Lung (tissue), 12 donors: ENCODE data around the gene DPP9. TPM values are rescaled to one million over a fixed set of nuclear protein-coding genes. Genes with fewer than 3 reads are reported as not detected.

ENCODE experiments used
- ATAC-seq: fragments of 200-7000 bp; cut with Tn5 transposase; one replicate; pipeline ENCODE4 v1.9.1; 2020; ENCODE audit warnings: moderate number of reproducible peaks; ENCODE audit not compliant: insufficient read depth, low FRiP score
- DNase-seq, 3 donors: peaks; one replicate each; pipeline ENCODE4 v3.0.0-alpha.2; 2013 to 2017
- H3K27ac ChIP-seq, 2 donors: one replicate each; pipeline ENCODE4 v1.5.1; 2013; ENCODE audit warnings: mild to moderate bottlenecking in 2 of 2, moderate library complexity in 2 of 2, control low read depth in 1 of 2, inconsistent platforms in 1 of 2, low read depth in 1 of 2, low read length in 1 of 2
- H3K27me3 ChIP-seq, 3 donors: one replicate each; pipeline ENCODE4 v1.5.1; 2013; ENCODE audit warnings: low read length in 2 of 3; ENCODE audit not compliant: control insufficient read depth in 3 of 3, insufficient read depth in 3 of 3
- H3K36me3 ChIP-seq, 4 donors: one replicate each; pipeline ENCODE4 v1.5.1; 2013; ENCODE audit warnings: low read length in 4 of 4, mild to moderate bottlenecking in 1 of 4, moderate library complexity in 1 of 4; ENCODE audit not compliant: control insufficient read depth in 4 of 4, insufficient read depth in 4 of 4
- H3K4me1 ChIP-seq, 5 donors: one replicate each; pipeline ENCODE4 v1.5.1; 2013; ENCODE audit warnings: low read length in 5 of 5, mild to moderate bottlenecking in 2 of 5, moderate library complexity in 1 of 5; ENCODE audit not compliant: control insufficient read depth in 5 of 5, insufficient read depth in 5 of 5
- H3K4me3 ChIP-seq: one replicate; pipeline ENCODE4 v1.5.1; 2013; ENCODE audit warnings: mild to moderate bottlenecking, control low read depth, moderate library complexity
- H3K9ac ChIP-seq, 2 donors: one replicate each; pipeline ENCODE4 v1.5.1; 2013; ENCODE audit warnings: low read length in 2 of 2, control low read depth in 1 of 2; ENCODE audit not compliant: insufficient read depth in 1 of 2
- H3K9me3 ChIP-seq, 4 donors: one replicate each; pipeline ENCODE4 v1.5.1; 2013; ENCODE audit warnings: low read length in 3 of 4, mild to moderate bottlenecking in 1 of 4, moderate library complexity in 1 of 4; ENCODE audit not compliant: control insufficient read depth in 4 of 4, insufficient read depth in 3 of 4
- WGBS, 2 donors: extraction: QIAGEN DNeasy Blood & Tissue Kit; methylation state at CpG; one replicate each; pipeline ENCODE4 v1.1.7; 2013; 5-methylcytosine and 5-hydroxymethylcytosine counted together
- polyA plus RNA-seq, 2 donors: library from polyadenylated mRNA; stranded (reverse); fragments of 200-250 nt; gene quantifications; one replicate each; pipeline ENCODE4 v1.2.1, GENCODE V29; 2013
- total RNA-seq, 2 donors: library from RNA; depleted of rRNA in 1 of 2; stranded (reverse); fragments of >200 nt in 1 of 2; gene quantifications; one replicate each; pipeline ENCODE4 v1.2.1, GENCODE V29; 2014 to 2021
- TF ChIP-seq, protein P1 (sequence below): IDR thresholded peaks from 2 replicates; pipeline ENCODE4 v1.5.1; 2012; ENCODE audit warnings: mild to moderate bottlenecking; ENCODE audit errors: control extremely low read depth, extremely low read depth
- donor health status: control.
- donor health status: control.
- donor health status: Bipolar disorder and iron deficiency.
- donor health status: healthy.
- donor health status: DM: yes; HTN: yes; CAD: no.

Gene DPP9
- total and polyA plus RNA-seq, 4 donors: 33.2 to 95.5 (median 43.9) TPM

DNA sequence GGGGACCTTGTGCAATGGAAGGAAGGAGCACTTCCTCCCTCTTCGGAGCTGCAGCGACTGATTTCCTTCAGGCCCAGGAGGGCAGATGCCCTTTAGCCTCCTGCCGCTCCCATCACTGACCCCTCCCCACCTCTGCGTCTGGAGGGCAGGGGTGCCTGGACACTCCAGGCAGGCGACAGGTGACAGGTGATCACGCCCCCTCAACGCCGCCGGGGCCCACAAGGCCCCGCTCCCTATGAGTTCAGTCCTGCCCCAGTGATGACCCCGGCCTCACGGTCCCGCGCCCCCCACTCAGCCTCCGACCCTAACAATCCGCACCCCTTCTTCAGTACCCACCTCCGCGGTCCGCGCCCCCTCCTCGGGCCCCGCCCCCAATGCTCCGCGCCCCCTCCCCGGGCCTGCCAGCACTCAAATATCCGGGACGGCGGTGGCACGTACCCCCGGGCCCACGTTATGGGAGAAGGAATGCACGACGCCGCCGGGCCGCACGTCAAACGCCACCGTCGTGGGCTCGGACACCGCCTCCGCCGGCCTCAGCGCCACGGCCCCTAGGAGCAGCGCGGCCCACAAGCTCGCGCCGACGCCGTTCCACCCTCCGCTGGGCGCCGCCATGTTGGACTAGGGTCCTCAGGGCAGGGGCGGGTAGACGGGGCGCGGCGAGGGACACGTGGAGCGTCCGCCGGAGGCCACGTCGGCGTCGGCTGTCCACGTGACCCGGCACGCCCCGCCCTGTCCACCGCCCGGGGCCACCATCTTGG, 53.7 kb downstream of the DPP9 start, which contains the start of gene MYDGF:
Gene MYDGF, minus strand, starts transcription at position 620 of the 758 bp plus-strand sequence. Its CDS starts 8 bp downstream, at position 612.
- 0% methylated on average over 64 to 75 of the region's 75 CpGs for WGBS, 2 donors
- Histone ChIP-seq H3K27ac (peak within 1 kb of the TSS; percentile 65 to 78), H3K27me3 (no peaks in the 10 kb centered on the region), H3K9me3 (no peaks in the 10 kb centered on the region), H3K9ac (peak within 1 kb of the TSS; percentile 69 to 75), H3K36me3 (peaks cover 0 to 20% (median 8%) of the 10 kb centered on the region in 4 donors), H3K4me3 (peak within 1 kb of the TSS; percentile 99), H3K4me1 (peaks cover 4 to 5% (median 4%) of the 10 kb centered on the region in 5 donors)
- ATAC-seq (peak; percentile 99), DNase-seq (peak; percentile 88 to 92 (median 92))
- TF ChIP-seq, protein P1, sequence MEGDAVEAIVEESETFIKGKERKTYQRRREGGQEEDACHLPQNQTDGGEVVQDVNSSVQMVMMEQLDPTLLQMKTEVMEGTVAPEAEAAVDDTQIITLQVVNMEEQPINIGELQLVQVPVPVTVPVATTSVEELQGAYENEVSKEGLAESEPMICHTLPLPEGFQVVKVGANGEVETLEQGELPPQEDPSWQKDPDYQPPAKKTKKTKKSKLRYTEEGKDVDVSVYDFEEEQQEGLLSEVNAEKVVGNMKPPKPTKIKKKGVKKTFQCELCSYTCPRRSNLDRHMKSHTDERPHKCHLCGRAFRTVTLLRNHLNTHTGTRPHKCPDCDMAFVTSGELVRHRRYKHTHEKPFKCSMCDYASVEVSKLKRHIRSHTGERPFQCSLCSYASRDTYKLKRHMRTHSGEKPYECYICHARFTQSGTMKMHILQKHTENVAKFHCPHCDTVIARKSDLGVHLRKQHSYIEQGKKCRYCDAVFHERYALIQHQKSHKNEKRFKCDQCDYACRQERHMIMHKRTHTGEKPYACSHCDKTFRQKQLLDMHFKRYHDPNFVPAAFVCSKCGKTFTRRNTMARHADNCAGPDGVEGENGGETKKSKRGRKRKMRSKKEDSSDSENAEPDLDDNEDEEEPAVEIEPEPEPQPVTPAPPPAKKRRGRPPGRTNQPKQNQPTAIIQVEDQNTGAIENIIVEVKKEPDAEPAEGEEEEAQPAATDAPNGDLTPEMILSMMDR: no peak

DNA sequence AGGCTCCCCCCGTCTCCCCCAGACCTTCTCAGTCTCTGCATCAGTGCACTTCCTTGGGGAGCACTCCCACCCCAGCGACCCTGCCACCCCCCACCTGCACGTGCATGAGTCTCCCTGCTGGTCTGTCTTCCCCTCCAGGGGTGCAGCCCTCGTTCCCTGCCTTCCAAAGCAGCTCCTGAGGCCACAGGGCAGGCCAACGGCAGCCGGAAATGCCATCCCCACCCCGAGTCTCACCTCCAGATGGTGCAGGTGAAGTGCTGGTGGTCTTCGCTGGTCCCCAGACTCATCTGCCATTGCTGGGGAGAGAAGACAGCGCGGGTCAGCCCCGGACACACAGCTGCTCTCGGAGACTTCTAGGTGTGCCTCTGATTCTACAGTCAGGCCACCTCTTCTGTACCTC, 59.0 kb downstream of the DPP9 start:
- peaks cover 0 to 2% (median 0%) of the 10 kb centered on the region in 4 donors for H3K9me3 ChIP-seq
- no peak for DNase-seq
- no peak for ATAC-seq
- peaks cover 14 to 60% (median 23%) of the 10 kb centered on the region in 4 donors for H3K36me3 ChIP-seq
- H3K4me1 ChIP-seq: peaks cover 4 to 5% (median 4%) of the 10 kb centered on the region in 5 donors
- no peaks in the 10 kb centered on the region for H3K27me3 ChIP-seq
- TF ChIP-seq, protein P1: no peak
- H3K9ac ChIP-seq: no peak overlapping the region
- no peak overlapping the region for H3K27ac ChIP-seq
- WGBS, 2 donors: 95 to 96% methylated on average over 12 of the region's 12 CpGs
- H3K4me3 ChIP-seq: no peak overlapping the region

DNA sequence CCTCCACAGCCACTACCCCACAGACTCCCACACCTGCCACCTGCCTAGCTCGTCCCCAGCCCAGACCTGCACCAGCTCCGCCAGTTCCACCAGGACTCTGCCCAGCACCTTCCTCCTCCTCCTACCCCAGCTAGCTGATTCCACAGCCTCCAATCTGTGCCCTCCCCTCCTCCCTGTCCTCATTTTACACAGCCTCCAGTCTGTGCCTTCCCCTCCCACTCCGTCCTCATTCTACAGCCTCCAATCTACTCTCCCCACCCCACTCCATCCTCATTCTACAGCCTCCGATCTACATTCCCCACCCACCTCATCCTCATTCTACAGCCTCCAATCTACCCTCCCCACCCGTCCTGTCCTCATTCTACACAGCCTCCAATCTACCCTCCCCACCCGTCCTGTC, 60.8 kb downstream of the DPP9 start:
- Histone ChIP-seq H3K9me3 (peaks cover 0 to 9% (median 4%) of the 10 kb centered on the region in 4 donors), H3K4me1 (no peaks in the 10 kb centered on the region), H3K27ac (no peak overlapping the region), H3K36me3 (peaks cover 18 to 65% (median 35%) of the 10 kb centered on the region in 4 donors), H3K4me3 (no peak overlapping the region), H3K9ac (no peak overlapping the region), H3K27me3 (no peaks in the 10 kb centered on the region)
- TF ChIP-seq, protein P1: no peak
- ATAC-seq (no peak), DNase-seq (no peak)
- WGBS, 2 donors: 97% methylated on average over 6 of the region's 6 CpGs
